ENCODE measurements around the gene FBRSL1.

The FBRSL1 gene

DNA sequence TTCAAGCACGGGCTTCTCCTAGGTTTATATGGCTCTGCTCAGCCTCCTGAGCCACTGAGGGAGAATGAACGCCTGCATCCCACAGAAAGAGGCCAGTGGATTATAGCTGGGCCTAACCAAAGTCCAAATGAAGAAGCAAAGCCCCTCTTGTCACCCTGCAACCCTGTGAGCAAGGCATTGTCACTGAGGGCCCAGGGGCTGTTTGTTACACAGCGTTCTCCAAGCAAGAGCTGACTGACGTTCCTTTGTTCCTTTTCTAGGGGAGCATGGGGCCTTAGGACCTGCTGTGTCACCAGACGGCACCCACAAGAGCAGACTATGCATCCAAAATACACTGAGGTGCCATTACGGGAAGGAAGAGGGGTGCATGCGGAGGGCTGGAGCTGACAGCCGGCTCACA lies 4.3 kb upstream of the FBRSL1 start:
- no peak for DNase-seq

DNA sequence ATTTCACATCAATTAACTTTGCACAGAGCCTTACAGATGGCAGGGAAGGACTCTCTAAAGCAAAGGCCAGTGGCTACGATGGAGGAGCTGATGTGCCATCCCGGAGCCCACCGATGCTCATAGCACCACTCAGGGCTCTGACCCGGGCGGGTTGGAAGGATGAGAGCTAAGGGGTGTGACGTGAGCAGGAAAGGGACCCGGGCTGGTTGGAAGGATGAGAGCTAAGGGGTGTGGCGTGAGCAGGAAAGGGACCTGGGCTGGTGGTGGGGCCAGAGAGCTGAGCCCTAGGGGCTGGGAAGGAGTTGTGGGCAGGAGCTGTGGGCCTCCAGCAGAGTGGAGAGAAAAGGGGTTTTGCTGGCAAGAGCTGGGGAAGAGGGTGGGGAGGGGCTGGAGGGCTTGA lies 3.8 kb upstream of the FBRSL1 start:
- DNase-seq, result no peak

DNA sequence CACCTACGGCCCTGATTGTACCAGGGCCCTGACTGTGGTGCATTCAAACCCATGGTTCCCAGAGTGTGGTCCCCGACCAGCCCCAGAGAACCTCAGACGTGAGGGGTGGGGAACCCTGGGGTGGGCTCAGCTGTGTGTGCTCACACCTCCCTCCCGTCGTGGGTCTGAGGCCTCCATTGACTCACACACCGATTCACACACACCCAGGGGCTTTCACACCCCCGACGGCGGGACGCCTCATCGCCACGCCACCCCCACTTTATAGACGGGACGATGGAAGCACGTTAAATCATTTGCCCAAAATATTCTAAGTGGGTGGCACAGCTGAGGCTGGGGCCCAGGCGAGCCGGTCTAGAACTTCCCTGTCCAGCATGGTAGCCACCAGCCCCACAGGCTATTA lies 3.4 kb upstream of the FBRSL1 start:
- DNase-seq, result no peak

DNA sequence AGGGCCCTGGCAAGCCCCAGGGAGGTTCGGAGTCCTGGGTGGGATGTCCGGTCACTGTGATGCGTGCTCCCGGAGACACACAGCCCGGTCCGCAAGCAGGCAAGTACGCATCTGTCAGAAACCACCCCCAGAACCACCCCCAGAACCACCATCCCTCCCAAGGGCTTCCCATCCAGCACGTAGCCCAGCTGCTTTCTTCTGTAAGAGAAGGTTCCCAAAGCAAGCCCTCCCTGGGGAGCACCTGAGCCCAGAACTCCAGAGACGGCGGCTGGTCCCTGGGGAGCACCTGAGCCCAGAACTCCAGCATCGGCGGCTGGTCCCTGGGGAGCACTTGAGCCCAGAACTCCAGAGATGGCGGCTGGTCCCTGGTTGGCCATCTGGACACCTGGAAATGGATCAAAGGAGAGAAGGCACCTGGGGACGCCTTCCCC lies 2.6 kb upstream of the FBRSL1 start:
- no peak for DNase-seq

DNA sequence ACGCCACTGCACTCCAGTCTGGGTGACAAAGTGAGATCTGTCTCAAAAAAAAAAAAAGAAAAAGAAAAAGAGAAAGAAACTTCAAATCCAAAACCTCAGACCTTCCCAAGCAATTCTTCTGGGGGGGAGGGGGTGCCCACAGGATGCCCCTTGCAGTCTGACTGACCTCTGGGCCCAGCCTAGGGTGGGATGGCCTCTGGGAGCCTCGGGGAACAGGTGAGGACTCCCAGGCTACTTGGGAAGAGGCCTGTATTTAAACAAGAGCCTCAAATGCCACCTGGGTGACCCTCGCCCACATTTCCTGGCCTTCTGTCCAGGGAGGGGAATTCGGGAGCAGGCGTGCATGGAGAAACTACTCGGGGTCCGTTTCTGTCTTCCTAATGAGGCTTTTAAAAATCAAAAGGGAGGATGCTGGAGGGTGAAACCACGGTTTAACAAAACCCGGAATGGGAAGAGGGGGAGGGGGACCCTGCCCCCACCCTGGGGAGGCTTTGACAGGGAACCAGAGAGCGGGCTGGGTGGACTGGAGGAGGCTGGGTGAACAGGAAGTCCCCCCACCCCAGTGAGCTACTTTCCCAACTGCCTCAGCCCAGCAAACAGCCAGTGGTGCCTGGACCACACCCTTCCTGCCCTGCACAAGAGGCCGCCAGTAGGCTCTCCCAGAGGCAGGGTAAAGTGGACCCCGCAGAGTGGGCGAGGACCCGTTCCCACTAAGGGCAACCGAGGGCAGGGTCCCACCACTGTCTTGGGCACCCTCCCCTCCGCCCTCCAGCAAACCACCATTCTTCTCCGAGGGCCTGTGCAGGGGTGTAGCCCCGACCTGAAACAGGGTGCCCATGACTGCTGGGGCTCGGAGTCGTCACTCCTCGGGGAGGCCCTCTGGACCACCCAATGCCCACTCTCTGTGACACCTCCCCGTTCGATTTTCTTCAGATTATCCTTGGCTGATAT lies 1.5 kb upstream of the FBRSL1 start:
- peak in 1 of 4 experiments; percentile 45 for DNase-seq

DNA sequence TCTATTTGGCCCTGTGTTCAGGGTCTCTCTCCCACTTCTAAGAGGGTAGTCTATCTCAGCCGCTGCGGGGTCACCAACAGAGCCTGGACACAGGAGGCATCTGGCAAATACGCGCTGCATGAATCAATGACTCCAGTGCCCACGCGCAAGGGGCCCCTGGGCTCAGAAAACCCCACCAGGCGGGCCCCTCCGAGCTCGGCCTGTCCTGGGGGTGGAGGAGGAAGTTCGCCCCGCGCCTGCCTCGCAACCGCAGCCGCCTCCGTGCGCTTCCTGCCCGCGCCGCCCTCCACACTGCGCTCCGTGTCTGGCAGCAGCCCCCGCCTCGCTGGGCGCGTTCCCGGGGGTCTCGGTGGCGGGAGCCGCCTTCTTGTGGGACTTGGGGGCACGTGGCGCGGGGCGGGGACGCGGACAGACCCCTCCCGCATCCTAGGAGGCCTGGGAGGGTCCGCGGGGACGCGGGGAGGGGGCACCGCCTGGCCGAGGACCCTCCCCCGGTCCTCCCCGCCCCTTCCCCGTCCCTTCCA lies 811 bp upstream of the FBRSL1 start:
- peak in 2 of 4 experiments; percentile 39 to 45 for DNase-seq

DNA sequence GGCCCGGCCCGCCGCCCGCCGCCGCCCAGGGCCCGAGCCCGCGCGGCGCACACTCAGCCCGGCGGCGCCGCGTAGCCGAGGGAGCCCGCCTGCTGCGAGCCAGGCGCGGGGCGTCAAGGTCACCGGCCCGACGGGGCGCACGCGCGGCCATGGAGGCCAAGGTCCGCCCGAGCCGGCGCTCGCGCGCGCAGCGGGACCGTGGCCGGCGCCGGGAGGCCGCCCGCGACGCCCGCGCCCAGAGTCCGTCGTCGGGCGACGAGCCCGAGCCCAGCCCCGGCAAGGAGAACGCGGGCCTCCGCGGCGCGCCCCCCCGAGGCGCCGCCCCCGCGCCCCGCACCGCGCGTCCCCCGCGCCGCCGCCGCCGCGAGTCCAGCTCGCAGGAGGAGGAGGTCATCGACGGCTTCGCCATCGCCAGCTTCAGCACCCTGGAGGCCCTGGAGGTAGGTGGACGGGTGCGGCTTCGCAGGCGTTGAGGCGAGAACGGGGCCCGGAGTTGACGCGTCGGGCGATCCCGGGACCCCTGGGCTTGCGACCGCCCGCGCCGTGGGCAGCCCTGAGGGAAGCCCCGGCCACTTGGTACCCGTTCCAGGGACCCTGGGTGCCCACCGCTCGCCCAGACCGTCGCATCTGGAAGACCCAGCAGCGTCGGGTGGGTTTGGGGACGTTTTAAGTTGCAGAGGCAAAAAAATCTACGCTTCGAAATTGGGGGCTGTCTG lies 629 bp downstream of the FBRSL1 start:
- DNase-seq, result no peak

DNA sequence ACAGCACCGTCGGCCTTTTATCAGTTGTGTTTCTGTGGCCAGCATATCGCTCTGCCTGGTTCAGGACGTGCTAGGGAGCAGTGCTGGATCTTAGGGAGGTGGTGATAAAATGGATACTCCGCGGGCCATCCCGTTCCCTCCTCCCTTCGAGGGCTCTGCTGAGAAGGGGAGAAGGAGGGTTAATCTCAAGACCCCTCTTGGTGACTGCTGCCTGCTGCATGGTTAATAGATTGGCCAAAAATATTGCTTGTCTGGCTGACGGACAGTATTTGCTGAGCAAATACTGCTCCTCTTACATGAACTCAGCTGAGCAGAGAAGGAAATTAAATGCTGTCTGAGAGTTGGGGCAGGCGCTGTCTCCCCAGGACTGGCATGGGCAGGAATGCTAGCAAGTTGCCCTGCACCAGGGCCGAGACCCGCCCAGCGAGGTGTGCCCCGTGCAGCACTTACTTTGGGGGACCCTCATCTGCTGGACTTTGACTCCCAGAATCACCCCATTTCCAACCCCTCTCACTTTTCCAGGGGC lies 1.2 kb downstream of the FBRSL1 start:
- DNase-seq, result no peak

DNA sequence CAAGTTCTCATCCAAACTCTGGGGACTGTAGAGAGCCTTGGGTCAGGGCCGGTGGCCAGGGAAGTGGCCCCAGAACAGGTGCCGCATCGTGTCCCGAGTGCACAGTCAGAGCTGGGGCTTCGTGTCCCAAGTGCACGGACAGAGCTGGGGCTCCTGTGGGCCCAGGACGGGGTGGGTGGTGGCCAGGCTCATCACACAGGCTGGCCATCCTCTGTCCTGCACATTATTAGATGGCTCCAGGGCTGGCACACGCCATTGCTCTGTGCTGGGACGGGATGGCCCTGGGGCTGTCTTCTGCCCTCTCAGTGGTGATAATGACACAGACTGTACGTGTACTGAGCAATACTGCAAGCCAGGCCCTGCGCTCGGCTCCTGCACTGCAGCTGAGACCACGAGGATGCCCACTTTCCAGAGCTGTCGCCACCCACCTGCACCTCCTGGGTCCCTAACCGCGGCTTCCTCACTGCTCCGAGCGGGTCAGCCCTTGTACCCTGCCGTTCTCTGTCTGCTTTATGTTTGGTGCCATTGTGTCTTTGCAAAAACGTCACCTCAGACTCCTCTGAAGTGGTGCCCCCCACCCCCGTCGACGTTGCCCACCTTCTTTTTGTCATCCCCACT lies 1.9 kb downstream of the FBRSL1 start:
- no peak for DNase-seq

DNA sequence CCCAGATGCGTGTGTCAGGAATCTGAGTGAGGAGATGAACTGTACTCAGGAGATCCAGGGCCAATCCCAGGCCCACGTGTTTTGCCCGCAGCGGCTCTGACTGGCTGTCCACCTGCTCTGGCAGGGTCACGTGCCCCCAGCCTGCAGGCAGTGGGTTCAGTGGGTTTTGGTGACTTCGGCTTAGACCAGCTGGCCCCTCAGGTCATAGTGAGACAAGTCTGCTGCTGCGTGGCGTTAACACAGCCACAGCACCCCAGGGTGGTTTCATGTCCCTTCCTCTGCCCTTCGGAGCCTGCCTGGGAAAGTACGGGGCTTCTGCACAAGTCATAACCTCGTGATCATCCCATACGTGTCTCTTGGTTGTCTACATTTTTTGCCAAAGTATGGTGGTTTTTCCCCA lies 2.6 kb downstream of the FBRSL1 start:
- no peak for DNase-seq

DNA sequence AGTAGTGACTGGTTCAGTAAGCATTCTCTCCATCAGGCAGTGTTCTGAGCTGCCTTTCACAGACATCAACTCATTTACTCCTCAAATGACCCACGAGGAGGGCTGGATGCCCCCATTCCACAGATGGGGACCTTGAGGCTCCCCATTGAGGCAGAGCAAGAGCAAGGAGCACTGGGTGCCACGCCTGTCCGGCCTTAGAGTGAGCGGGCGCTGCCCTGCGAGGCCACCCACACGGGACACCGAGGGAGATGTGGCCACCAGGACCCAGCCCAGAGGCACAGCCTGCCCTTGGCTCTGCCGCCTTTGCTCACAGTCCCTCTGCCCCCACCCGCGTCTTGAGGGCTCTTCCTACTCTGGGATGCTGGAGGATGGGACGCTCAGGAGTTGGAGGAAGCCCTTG lies 3.0 kb downstream of the FBRSL1 start:
- DNase-seq, result no peak

DNA sequence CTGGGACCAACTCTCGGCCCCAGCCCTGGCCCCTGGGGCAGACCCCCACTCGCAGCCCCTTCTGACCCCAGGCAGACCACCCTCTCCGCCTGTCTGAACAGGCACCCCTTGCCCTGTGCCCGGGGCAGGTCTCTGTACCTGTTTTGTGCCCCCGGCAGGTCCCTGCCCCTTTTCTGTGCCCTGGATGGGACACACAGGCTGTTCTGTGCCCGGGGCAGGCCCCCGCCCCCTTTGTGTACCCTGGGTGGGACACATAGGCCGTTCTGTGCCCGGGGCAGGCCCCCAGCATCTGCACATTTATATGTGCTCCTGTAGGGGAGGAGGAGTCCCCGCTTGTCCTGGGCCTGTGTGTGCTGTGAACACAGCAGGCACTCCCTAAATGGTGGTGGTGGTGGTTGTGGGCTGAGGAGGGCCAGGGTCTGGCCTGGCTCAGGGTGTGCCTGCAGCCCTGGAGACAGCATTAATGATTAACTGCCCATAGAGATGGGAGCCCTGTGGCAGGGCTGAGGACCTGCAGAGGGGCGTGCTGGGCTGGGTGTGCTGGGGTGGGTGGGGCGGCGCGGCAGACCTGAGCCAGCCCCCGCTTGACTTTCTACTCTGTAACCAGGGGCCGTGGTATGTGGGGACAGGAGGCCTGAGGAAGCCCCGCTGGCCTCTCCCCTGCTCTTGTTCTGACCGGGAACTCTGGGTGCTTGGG lies 3.7 kb downstream of the FBRSL1 start:
- no peak for DNase-seq

DNA sequence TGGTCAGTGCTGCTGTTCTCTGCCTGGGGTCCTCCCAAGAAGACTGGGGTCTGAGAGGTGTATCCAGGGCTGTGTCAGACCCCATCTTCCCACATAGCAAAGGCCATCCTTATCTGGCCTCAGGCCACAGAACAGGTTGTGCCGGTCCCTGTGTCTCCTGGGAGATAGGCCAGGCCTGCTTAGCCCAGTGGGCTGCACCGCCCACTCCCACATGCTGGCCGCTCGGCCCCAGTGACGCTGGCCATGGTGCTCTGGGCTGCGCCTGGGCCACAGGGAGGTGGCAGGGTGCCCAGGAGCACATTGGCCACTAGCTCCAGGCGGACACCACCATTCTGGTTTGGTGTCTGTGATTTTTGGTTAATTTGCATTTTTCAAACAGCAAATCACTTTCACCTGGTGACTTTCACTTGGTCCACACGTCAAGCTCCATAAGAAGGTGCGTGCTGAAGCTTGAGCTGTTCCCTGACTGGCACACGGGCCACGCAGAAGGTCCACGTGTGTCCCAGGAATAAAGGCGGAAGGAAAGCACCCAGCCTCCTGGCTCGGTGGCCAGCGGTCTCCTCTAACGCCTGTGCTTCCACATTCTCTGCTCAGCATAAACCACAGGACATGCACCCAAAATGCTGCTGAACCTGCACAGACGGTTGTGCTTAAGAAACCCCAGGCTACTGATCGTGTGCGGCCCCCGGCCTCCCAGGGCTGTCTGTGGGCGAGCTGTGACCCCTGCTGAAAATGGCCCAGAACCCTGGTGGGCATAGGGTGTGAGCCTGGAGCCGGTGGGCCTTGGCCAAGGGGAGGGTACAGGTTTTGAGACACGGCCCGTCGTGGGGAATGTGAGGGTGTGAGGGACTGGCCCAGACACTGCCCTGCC lies 4.6 kb downstream of the FBRSL1 start:
- no peak for DNase-seq

DNA sequence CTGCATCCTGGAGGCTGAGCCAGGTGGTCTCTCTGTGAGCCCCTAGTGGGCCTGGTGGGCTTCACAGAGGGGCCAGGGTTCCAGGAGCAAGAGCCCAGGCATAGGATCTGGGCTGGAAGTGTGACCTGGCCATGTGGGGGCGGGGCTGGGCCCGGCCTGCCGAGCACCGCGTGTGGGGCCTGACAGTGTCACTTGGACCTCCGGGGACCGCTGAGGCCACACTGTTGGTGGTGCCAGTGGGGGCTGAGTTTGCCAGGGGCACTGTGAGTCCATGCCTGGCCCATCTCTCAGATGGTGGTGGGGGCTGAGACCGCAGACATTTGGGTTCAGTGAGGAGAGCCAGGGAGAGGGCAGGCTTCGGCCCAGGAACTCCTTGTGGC lies 5.2 kb downstream of the FBRSL1 start:
- DNase-seq, result no peak

DNA sequence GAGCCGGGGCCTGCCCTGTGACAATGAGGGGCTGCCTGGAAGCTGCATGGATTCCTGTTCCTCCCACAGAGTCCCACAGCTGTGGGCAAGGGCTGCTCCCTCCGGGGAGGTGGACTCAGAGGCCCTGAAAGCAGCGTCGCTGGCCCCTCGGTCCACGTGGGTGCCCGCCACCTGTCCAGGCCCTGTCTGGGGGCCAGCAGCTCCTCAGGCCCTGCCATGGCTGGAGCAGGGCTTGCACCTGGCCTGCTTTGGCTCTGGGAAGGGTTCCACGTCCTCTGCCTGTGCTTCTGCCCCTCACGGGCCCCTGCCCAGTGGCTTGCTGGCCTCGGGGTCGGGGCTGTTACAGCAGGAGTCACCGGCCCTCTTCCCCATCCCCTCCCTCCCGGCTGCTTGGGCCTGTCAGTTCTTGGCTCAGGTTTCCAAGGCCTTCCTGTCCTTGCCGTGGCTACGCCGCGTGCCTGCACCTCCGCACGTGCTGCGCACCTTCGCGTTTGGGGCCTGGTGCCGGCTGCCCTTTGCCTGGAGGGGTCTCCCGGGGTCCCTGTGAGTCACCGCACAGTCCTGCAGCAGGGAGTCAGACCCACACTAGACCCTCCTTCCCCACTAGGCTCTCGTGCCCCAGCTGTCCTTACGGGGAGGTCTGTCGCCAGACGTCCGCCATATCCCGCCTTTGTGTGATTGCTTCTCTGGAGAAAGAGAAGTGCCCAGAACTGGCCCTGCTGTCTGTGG lies 5.8 kb downstream of the FBRSL1 start:
- no peak for DNase-seq

DNA sequence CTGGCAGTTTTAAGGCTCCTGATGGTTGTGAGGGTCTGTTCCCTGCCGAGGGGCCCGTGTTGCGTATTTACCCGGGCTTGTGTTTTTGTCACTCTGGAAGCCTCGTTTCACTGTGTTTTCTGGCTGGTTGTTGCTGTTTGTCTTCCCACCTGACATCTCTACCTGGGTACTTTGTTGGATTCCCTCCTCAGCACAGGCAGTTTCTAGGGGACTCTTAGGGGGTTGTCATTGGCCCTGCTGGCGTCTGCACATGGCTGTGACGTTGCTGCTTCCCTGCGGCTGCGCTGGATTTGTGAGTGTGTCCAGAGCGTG lies 6.4 kb downstream of the FBRSL1 start:
- no peak for DNase-seq

DNA sequence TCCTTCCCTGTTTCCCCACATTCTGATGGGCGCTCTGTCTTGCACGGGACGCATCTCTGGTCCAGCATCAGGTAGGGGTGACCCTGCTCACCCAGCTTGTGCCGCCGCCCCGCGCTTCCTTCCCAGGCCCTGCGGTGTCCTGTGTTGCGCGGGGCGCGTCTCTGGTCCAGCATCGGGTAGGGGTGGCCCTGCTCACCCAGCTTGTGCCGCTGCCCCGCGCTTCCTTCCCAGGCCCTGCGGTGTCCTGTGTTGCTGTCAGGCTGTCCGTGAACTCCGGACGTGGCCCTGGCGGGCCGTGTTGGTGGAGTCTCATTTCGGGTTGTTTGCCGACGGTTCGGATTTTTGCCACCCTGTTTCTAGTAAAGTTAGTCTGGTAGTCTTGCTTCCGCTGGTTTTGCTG lies 6.8 kb downstream of the FBRSL1 start:
- no peak for DNase-seq

DNA sequence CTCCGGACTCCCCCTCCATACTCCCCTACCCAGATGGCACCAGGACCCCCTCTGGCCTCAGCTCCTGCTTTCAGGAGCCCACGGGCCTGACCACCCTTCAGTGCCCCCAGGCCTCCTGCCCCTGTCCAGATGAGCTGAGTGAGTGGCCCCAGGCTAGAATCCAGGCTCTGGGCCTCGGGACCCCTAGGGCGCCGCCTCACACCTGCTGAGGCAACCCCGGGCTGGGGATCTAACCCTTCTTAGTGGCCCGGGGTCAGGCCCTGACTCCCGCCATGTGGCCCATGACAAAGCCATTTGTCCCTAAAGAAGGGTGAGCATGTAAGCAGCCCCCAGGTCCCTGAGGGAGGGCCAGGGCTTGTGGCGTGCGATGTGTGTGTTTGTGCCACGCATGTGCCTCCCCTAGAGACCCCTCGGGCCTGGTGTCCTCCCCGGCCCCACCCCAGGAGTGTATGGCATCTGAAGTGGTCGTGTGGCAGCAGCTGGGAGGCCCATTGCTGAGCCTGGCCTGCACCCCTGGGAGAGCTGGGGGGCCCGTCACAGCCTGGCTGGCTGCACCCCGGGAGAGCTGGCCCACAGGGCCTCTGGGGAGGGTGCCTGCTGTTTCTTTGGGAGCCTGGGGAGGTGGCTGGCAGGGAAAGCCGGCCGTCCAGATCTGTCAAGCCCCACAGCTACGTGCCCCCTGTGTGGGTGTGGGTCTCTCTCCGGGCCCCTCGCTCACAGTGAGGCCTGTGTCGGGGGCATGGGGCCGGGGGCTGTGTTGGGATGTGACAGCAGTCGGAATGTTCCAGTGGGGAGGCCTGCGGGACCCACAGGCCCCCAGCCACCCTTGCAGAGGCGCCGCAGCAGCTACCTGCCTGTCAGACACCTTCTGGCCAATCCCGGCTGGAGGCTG lies 7.8 kb downstream of the FBRSL1 start:
- no peak for DNase-seq

DNA sequence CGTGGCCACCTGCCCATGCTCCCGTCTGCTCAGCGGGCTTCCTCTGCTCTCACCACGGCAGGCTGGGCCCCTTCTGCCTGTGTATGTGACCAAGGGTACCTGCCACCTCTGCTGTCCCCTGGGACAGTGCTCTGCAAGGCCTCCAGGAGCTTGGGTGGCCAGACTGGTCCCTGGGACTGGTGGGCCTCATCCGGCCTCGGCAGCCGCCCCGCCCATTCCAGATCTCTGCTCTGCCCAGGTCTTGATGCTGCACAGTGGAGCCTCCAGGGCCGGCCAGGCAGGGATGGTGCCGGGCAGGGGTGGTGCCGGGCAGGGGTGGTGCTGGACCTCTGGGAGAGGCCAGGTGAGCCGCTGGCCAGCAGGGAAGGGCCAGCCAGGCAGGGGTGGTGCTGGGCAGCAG lies 9.0 kb downstream of the FBRSL1 start:
- DNase-seq, result no peak
